ENCODE data around the gene ZNF716.

DNA sequence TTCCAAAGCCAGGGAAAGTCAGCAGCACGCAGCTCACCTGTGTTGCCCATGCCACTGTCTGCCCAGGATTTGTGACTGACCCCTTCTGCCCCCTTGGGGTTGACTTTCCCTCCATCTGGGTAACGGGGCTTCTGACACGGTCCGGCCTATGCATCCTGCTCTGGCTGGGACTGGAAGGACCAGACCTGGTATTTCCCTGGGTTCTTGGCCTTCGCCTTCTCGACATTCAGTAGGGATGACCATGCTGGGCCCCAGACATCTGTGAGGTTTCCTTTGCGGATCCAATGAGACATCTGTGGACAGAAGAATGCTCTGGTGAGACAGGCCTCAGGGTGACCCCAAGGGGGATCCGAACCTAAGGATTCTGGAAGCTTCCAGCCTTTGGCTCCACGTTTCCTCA, 34.2 kb upstream of the ZNF716 start:
- TF ChIP-seq EZH2 (IDR thresholded peaks at IDR 0.05; ENCODE audit: borderline replicate concordance) (no peak), EZH2phosphoT487 (IDR thresholded peaks at IDR 0.05; ENCODE audit: low read depth, severe bottlenecking, unreplicated experiment) (no peak)
- TF ChIP-seq, protein P1, sequence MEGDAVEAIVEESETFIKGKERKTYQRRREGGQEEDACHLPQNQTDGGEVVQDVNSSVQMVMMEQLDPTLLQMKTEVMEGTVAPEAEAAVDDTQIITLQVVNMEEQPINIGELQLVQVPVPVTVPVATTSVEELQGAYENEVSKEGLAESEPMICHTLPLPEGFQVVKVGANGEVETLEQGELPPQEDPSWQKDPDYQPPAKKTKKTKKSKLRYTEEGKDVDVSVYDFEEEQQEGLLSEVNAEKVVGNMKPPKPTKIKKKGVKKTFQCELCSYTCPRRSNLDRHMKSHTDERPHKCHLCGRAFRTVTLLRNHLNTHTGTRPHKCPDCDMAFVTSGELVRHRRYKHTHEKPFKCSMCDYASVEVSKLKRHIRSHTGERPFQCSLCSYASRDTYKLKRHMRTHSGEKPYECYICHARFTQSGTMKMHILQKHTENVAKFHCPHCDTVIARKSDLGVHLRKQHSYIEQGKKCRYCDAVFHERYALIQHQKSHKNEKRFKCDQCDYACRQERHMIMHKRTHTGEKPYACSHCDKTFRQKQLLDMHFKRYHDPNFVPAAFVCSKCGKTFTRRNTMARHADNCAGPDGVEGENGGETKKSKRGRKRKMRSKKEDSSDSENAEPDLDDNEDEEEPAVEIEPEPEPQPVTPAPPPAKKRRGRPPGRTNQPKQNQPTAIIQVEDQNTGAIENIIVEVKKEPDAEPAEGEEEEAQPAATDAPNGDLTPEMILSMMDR (IDR thresholded peaks at IDR 0.05; ENCODE audit: poor library complexity): no peak

All from hepatocyte (in vitro differentiated cells).